ENCODE results near the gene SCN2B. TPM values are rescaled to one million over a fixed set of nuclear protein-coding genes. Genes with fewer than 3 reads are reported as not detected.

Gene SCN2B
- total RNA-seq, 1 experiment from 2014 or later = 0.20 TPM

GRCh38 chr11:118224511-118225188 lies 48.2 kb upstream of the SCN2B start, which contains the start of gene JAML:
TSS of gene JAML (minus strand) at chr11:118225011. CDS start at chr11:118214866, 10,145 bp downstream.
- H3K36me3 Mint-ChIP-seq = no peaks in the 10 kb centered on the region
- ChIA-PET POLR2A (no interaction called here), CTCF (interaction anchor here (1.2 kb wide), 1 partner anchor 26 kb away, joined by 3 read pairs; no protein-coding TSS in a partner anchor)
- no peak for TF ChIP-seq CBFB (CRISPR knock-in tag; IDR thresholded peaks at IDR 0.05; ENCODE audit: low read depth)
- TF ChIP-seq MYBL2 (CRISPR knock-in tag; IDR thresholded peaks at IDR 0.05) = no peak
- TF ChIP-seq ETV6 (CRISPR knock-in tag; IDR thresholded peaks at IDR 0.05) = no peak
- TF ChIP-seq, protein P1, sequence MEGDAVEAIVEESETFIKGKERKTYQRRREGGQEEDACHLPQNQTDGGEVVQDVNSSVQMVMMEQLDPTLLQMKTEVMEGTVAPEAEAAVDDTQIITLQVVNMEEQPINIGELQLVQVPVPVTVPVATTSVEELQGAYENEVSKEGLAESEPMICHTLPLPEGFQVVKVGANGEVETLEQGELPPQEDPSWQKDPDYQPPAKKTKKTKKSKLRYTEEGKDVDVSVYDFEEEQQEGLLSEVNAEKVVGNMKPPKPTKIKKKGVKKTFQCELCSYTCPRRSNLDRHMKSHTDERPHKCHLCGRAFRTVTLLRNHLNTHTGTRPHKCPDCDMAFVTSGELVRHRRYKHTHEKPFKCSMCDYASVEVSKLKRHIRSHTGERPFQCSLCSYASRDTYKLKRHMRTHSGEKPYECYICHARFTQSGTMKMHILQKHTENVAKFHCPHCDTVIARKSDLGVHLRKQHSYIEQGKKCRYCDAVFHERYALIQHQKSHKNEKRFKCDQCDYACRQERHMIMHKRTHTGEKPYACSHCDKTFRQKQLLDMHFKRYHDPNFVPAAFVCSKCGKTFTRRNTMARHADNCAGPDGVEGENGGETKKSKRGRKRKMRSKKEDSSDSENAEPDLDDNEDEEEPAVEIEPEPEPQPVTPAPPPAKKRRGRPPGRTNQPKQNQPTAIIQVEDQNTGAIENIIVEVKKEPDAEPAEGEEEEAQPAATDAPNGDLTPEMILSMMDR (IDR thresholded peaks at IDR 0.05) = no peak
- TF ChIP-seq FOXK1 (CRISPR knock-in tag; IDR thresholded peaks at IDR 0.05) = no peak
- TF ChIP-seq ZNF416 (CRISPR knock-in tag; IDR thresholded peaks at IDR 0.05) = no peak
- no peak for TF ChIP-seq SOX15 (CRISPR knock-in tag; IDR thresholded peaks at IDR 0.05)
- TF ChIP-seq ELF4 (CRISPR knock-in tag; IDR thresholded peaks at IDR 0.05; ENCODE audit: low read depth) = no peak
- TF ChIP-seq, protein P2, sequence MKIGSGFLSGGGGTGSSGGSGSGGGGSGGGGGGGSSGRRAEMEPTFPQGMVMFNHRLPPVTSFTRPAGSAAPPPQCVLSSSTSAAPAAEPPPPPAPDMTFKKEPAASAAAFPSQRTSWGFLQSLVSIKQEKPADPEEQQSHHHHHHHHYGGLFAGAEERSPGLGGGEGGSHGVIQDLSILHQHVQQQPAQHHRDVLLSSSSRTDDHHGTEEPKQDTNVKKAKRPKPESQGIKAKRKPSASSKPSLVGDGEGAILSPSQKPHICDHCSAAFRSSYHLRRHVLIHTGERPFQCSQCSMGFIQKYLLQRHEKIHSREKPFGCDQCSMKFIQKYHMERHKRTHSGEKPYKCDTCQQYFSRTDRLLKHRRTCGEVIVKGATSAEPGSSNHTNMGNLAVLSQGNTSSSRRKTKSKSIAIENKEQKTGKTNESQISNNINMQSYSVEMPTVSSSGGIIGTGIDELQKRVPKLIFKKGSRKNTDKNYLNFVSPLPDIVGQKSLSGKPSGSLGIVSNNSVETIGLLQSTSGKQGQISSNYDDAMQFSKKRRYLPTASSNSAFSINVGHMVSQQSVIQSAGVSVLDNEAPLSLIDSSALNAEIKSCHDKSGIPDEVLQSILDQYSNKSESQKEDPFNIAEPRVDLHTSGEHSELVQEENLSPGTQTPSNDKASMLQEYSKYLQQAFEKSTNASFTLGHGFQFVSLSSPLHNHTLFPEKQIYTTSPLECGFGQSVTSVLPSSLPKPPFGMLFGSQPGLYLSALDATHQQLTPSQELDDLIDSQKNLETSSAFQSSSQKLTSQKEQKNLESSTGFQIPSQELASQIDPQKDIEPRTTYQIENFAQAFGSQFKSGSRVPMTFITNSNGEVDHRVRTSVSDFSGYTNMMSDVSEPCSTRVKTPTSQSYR (CRISPR knock-in tag; IDR thresholded peaks at IDR 0.05) = no peak
- no peak for TF ChIP-seq NR2C2 (CRISPR knock-in tag; IDR thresholded peaks at IDR 0.05)
- no peak for TF ChIP-seq ZSCAN18 (CRISPR knock-in tag; IDR thresholded peaks at IDR 0.05)
- TF ChIP-seq, protein P3, sequence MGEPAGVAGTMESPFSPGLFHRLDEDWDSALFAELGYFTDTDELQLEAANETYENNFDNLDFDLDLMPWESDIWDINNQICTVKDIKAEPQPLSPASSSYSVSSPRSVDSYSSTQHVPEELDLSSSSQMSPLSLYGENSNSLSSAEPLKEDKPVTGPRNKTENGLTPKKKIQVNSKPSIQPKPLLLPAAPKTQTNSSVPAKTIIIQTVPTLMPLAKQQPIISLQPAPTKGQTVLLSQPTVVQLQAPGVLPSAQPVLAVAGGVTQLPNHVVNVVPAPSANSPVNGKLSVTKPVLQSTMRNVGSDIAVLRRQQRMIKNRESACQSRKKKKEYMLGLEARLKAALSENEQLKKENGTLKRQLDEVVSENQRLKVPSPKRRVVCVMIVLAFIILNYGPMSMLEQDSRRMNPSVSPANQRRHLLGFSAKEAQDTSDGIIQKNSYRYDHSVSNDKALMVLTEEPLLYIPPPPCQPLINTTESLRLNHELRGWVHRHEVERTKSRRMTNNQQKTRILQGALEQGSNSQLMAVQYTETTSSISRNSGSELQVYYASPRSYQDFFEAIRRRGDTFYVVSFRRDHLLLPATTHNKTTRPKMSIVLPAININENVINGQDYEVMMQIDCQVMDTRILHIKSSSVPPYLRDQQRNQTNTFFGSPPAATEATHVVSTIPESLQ (CRISPR knock-in tag; IDR thresholded peaks at IDR 0.05) = no peak
- TF ChIP-seq, protein P4, sequence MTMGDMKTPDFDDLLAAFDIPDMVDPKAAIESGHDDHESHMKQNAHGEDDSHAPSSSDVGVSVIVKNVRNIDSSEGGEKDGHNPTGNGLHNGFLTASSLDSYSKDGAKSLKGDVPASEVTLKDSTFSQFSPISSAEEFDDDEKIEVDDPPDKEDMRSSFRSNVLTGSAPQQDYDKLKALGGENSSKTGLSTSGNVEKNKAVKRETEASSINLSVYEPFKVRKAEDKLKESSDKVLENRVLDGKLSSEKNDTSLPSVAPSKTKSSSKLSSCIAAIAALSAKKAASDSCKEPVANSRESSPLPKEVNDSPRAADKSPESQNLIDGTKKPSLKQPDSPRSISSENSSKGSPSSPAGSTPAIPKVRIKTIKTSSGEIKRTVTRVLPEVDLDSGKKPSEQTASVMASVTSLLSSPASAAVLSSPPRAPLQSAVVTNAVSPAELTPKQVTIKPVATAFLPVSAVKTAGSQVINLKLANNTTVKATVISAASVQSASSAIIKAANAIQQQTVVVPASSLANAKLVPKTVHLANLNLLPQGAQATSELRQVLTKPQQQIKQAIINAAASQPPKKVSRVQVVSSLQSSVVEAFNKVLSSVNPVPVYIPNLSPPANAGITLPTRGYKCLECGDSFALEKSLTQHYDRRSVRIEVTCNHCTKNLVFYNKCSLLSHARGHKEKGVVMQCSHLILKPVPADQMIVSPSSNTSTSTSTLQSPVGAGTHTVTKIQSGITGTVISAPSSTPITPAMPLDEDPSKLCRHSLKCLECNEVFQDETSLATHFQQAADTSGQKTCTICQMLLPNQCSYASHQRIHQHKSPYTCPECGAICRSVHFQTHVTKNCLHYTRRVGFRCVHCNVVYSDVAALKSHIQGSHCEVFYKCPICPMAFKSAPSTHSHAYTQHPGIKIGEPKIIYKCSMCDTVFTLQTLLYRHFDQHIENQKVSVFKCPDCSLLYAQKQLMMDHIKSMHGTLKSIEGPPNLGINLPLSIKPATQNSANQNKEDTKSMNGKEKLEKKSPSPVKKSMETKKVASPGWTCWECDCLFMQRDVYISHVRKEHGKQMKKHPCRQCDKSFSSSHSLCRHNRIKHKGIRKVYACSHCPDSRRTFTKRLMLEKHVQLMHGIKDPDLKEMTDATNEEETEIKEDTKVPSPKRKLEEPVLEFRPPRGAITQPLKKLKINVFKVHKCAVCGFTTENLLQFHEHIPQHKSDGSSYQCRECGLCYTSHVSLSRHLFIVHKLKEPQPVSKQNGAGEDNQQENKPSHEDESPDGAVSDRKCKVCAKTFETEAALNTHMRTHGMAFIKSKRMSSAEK (CRISPR knock-in tag; IDR thresholded peaks at IDR 0.05; ENCODE audit: borderline replicate concordance) = no peak
- no peak for TF ChIP-seq ZNF671 (CRISPR knock-in tag; IDR thresholded peaks at IDR 0.05)
- TF ChIP-seq GABPB1 (CRISPR knock-in tag; IDR thresholded peaks at IDR 0.05) = no peak
- TF ChIP-seq, protein P5, sequence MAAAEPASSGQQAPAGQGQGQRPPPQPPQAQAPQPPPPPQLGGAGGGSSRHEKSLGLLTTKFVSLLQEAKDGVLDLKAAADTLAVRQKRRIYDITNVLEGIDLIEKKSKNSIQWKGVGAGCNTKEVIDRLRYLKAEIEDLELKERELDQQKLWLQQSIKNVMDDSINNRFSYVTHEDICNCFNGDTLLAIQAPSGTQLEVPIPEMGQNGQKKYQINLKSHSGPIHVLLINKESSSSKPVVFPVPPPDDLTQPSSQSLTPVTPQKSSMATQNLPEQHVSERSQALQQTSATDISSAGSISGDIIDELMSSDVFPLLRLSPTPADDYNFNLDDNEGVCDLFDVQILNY (CRISPR knock-in tag; IDR thresholded peaks at IDR 0.05) = no peak
- no peak within 1 kb of the TSS for H3K4me3 Mint-ChIP-seq
- peaks cover 6% of the 10 kb centered on the region for H3K27me3 Mint-ChIP-seq (ENCODE audit: low read depth)
- H3K27ac Mint-ChIP-seq = no peak within 1 kb of the TSS
- DNase-seq (ENCODE audit: low spot score) (no peak), ATAC-seq (no peak)
- no peaks in the 10 kb centered on the region for H3K4me1 Mint-ChIP-seq
- H3K9me3 Mint-ChIP-seq = no peaks in the 10 kb centered on the region; the same call in 1 of the 2 replicates

All from WTC11 (cell line).